ENCODE measurements around the gene FARP1.

The FARP1 gene

DNA sequence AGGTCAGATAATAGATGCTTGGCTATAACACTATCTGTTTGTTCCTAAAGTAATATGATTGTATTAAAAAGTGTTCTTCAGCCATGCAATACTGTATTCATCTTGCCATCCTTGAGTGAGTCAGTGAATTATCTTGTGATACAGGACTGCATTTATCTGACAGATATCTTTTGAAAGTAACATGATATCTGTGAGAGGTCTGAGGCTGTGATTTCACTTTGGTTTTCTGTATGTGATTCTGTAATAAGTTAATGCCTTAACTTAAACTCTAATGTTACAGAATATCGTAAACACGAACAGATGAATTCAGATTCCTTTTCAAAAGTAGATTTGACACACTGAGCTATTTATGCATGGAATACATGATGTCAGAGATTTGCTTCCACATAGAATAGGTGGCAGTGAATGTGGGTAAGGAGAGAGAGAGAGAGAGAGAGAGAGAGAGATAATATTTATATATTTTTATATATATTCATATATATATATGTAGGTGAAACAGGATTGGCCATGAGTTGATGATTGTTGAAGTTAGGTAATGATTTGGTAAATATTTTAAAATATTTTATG lies 132.1 kb downstream of the FARP1 start:
- Histone ChIP-seq H3F3A (ENCODE audit: insufficient read depth) (no peaks in the 10 kb centered on the region), H3K4me2 (ENCODE audit: low read depth, low read length, poor library complexity, severe bottlenecking) (no peak overlapping the region), H2AFZ (ENCODE audit: low read depth, low read length, severe bottlenecking) (no peak overlapping the region), H3K9ac (ENCODE audit: low read length) (no peak overlapping the region), H3K27ac (ENCODE audit: low read depth, low read length) (no peak overlapping the region), H3K9me3 (ENCODE audit: insufficient read depth, low read length) (no peaks in the 10 kb centered on the region), H3K9me2 (replicated peaks; ENCODE audit: insufficient read depth, low read length) (no peaks in the 10 kb centered on the region), H3K79me2 (ENCODE audit: insufficient read depth, low read length) (no peaks in the 10 kb centered on the region), H3K27me3 (ENCODE audit: low read length) (no peaks in the 10 kb centered on the region), H3K36me3 (ENCODE audit: low read length) (no peaks in the 10 kb centered on the region), H3K4me3 (ENCODE audit: insufficient read depth, low read length, poor library complexity, severe bottlenecking) (no peak overlapping the region), H4K20me1 (ENCODE audit: low read depth, low read length) (no peaks in the 10 kb centered on the region)
- TF ChIP-seq EZH2phosphoT487 (conservative IDR thresholded peaks at IDR 0.05; ENCODE audit: low read length) = no peak
- TF ChIP-seq, protein P1, sequence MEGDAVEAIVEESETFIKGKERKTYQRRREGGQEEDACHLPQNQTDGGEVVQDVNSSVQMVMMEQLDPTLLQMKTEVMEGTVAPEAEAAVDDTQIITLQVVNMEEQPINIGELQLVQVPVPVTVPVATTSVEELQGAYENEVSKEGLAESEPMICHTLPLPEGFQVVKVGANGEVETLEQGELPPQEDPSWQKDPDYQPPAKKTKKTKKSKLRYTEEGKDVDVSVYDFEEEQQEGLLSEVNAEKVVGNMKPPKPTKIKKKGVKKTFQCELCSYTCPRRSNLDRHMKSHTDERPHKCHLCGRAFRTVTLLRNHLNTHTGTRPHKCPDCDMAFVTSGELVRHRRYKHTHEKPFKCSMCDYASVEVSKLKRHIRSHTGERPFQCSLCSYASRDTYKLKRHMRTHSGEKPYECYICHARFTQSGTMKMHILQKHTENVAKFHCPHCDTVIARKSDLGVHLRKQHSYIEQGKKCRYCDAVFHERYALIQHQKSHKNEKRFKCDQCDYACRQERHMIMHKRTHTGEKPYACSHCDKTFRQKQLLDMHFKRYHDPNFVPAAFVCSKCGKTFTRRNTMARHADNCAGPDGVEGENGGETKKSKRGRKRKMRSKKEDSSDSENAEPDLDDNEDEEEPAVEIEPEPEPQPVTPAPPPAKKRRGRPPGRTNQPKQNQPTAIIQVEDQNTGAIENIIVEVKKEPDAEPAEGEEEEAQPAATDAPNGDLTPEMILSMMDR (IDR thresholded peaks at IDR 0.05; ENCODE audit: insufficient read depth, low read length, poor library complexity, severe bottlenecking) = no peak

DNA sequence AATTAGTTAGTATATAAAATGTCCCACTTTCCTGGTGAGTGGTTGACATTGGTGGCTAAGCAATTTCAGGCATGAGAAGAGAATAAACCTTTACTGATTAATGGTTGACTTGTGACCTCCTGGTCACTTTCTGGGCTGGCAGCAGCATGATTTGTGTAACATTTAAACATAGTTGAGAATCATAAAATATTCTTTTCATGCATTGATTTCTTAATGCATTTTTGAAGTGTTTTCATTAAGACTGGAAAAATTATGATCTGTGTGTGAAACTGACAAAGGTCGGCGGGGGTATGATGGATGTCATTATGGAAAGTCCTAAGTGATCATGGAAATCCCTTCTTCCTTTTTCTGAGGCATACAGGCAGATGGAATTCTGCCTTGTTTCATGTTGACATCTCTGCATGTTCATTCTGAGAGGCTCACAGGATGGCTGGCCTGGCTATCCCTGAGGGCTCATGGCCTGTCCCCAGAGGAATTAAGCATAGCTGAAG lies 132.8 kb downstream of the FARP1 start:
- Histone ChIP-seq H3K9me3 (ENCODE audit: insufficient read depth, low read length) (no peaks in the 10 kb centered on the region), H3K79me2 (ENCODE audit: insufficient read depth, low read length) (no peaks in the 10 kb centered on the region), H3K4me3 (ENCODE audit: insufficient read depth, low read length, poor library complexity, severe bottlenecking) (no peak overlapping the region), H2AFZ (ENCODE audit: low read depth, low read length, severe bottlenecking) (no peak overlapping the region), H3K9me2 (replicated peaks; ENCODE audit: insufficient read depth, low read length) (no peaks in the 10 kb centered on the region), H3F3A (ENCODE audit: insufficient read depth) (no peaks in the 10 kb centered on the region), H3K36me3 (ENCODE audit: low read length) (no peaks in the 10 kb centered on the region), H3K27me3 (ENCODE audit: low read length) (no peaks in the 10 kb centered on the region), H3K27ac (ENCODE audit: low read depth, low read length) (no peak overlapping the region), H4K20me1 (ENCODE audit: low read depth, low read length) (no peaks in the 10 kb centered on the region), H3K9ac (ENCODE audit: low read length) (no peak overlapping the region), H3K4me2 (ENCODE audit: low read depth, low read length, poor library complexity, severe bottlenecking) (no peak overlapping the region)
- no peak for TF ChIP-seq EZH2phosphoT487 (conservative IDR thresholded peaks at IDR 0.05; ENCODE audit: low read length)
- TF ChIP-seq, protein P1 (IDR thresholded peaks at IDR 0.05; ENCODE audit: insufficient read depth, low read length, poor library complexity, severe bottlenecking) = no peak

DNA sequence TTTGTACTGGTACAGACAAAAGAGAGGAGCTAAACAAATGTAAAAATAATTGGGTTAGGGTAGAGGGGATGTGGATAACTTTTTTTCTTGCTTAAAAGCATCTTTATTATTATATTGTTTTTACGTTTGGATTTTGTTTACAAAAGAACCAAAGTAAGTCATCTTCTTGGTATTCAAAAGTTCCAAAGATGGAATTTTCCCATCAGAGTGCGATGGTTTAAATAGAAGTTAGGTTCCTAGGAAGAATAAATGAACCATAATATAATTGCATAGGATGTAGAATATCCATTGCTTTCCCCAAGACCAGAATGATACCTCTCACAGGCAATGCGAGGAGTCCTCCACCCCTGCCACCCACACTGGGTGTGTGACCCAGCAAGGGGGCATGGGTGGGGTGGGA lies 133.6 kb downstream of the FARP1 start:
- no peak overlapping the region for H3K27ac ChIP-seq (ENCODE audit: low read depth, low read length)
- TF ChIP-seq, protein P1 (IDR thresholded peaks at IDR 0.05; ENCODE audit: insufficient read depth, low read length, poor library complexity, severe bottlenecking) = no peak
- TF ChIP-seq EZH2phosphoT487 (conservative IDR thresholded peaks at IDR 0.05; ENCODE audit: low read length) = no peak
- H3K9me2 ChIP-seq (replicated peaks; ENCODE audit: insufficient read depth, low read length) = no peaks in the 10 kb centered on the region
- no peaks in the 10 kb centered on the region for H4K20me1 ChIP-seq (ENCODE audit: low read depth, low read length)
- no peak overlapping the region for H3K9ac ChIP-seq (ENCODE audit: low read length)
- no peaks in the 10 kb centered on the region for H3K79me2 ChIP-seq (ENCODE audit: insufficient read depth, low read length)
- no peak overlapping the region for H3K4me2 ChIP-seq (ENCODE audit: low read depth, low read length, poor library complexity, severe bottlenecking)
- H3K36me3 ChIP-seq (ENCODE audit: low read length) = no peaks in the 10 kb centered on the region
- no peak overlapping the region for H3K4me3 ChIP-seq (ENCODE audit: insufficient read depth, low read length, poor library complexity, severe bottlenecking)
- H3K9me3 ChIP-seq (ENCODE audit: insufficient read depth, low read length) = no peaks in the 10 kb centered on the region
- H2AFZ ChIP-seq (ENCODE audit: low read depth, low read length, severe bottlenecking) = no peak overlapping the region
- H3F3A ChIP-seq (ENCODE audit: insufficient read depth) = no peaks in the 10 kb centered on the region
- no peaks in the 10 kb centered on the region for H3K27me3 ChIP-seq (ENCODE audit: low read length)

All from SU-DHL-6 (cell line).